Superior temporal gyrus (tissue), 1 donor: ENCODE measurements around the gene CRELD2.

Source experiments
- DNase-seq: peaks from one replicate; pipeline ENCODE4 v3.0.0-alpha.2; 2016; ENCODE audit errors: extremely low spot score

The CRELD2 gene

DNA sequence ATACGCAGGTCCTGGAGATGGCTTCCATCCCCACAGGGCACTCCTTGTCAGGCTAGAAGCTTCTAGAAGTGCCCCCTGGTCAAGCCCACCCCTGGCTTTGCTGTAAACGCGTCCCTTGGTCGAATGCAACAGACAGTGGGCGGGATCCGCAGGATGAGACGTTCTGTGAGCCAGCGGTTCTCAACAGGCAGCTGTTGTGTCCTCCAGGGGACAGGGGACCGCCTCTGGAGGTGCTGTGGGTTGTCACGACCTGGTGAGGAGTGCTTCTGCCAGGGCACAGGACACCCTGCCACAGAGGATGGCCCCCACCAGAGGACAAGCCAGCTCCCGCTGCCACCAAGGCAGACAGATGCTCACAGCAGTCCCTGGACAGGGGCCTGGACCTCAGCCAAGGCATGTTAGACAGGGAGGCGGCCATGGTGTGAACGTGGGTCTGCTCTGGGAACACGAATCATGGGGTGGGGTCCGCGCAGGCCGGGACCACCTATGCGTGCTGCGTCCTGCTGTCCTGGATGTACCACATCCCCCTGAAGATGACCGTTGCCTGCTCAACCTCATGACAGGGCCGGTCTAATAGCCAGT is 11.7 kb downstream of the CRELD2 start:
- no peak for DNase-seq

DNA sequence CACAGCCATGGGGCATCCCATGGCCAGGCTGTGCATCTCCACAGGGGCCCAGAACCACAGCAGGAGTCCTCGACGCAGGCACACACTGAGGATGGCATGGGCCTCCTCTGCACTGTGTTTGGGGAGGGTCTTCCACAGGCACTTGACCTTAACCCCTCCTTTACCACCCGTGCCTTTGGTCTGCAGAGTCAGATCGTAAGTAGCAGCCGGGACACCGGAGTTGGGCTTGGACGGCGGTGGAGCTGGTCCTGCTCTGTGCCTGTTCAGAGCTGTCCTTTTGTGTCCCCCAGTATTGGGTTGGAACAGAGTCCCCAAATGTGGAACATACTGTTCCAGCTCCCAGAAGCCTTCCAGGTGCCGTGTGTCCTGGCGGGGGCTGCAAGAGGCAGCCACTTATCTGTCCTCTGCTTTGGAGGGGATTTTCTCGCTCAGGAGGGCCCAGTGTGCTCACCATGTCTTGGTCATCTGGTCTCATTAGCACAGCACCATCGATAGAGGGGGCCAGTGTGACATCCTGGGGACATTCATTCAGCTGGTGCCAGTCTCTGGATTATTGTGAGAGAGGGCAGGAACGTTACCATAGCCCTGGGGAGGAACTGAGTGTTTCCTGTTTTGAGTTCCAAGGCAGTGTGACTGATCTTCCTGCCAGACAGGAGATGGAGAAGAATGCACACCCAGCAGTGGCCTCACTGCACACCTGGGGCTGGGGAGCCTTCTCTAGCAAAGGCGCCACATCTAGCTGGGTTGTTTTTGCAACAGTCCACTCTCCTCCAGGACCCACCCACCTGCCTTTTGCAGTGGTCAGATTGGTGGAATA is 12.4 kb downstream of the CRELD2 start:
- DNase-seq, result peak; percentile 89

DNA sequence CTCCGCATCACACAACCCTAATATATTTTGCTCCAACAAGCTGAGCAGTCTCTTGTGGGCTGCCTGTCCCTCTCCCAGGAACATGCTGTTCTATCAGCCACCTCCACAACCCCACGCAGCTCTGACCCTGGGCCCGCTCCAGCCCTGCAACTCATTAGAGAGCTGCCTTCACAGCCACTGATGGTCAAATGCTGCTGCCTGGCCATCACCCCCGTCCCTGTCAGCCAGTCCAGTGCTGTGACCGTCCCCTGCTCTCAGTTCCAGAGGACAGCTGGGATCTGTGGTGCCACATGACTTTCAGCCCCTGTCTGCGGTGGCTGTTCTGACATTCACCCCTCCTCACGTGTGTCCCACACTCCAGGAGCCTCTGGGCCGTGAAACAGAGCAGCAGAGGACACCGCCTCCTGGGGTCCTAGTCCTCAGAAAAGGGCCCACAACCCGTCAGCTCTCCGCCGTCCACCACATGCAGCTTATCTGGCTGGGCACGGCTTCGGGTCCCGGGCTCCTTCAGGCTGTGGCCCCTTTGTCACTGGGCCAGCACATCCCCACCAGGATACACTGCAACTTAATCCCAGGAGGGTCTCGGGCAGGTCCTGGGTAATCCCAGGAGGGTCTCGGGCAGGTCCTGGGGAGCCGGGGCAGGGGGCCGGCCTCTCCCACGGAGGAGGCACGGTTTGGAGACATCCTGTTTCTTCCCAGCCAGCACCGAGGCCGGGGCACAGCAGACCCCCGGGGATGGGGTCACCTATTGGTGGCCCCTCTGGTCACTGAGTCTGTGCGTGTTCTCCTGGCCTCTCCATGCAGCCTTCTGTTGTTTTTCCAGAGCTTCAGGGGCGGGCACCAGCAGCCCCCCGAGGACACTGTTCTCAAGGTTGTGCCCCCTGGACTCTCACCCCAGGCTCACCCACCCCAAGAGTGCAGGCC is 15.1 kb downstream of the CRELD2 start:
- peak; percentile 69 for DNase-seq

DNA sequence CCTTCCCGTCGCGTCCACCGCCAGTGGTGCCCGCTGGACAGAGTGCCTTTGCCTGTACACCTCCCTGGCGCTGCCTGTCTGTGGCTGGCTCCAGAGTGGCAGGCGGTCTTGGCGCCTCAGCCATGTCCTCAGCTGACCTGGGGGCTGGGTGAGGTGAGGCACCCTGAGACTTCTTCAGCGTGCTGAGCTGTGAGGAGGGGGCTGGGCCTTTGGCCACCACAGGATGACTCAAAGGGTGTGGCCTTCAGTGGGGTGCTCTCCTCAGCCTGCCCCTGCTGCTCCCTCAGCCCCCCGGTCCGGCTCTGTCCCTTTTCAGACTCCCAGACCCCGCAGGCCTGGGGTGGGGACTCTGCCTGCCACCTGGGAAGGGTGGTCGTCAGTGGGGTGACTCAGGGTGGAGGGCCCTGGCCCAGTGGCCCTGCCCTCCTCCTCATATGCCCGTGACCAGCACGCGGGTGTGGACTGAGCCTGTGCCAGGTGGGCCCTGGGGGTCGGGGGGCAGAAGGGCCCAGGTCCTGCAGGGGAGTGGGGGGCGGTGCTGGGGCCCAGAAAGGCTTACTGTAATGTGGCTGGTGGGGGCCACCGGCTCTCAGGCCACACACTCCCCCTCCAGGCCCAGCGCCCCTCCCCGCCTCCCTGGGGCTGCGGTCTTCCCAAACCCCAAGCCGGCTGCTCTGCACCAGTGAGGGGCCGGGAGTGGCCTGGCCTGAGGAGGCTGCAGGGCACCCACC is 15.9 kb downstream of the CRELD2 start:
- DNase-seq, result peak; percentile 27

DNA sequence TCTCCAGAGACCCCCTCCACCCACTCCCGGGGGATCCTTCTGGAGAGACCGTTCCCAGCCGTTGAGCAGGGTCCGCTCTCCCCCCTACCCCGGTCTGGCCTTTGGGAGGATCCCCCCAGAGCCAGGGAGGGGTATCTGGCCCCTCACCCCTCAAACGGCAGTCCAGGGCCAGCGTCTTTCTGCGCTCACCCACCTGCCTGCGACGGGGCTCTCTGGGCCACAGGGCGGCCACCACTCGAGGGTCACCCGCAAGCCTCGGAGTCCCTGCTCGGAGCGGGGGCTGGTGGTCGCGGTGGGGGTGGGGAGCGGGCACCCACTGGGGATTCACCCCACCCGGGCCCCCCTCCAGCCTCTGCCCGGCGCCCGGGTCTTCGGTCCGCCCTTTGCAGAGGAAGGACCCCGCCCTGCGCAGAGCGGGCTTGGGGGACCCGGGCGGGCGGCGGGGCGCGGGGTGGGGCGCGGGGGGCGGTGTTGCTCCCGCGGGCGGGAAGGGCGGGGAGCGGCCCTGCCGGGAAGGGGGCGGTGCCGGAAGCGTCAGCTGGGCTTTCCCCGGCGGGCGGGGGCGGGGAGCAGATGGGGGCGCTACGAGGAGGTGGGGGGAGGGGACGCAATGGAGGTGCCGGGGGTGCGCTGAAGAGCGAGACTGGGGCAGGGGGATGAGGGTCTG is 16.6 kb downstream of the CRELD2 start:
- no peak for DNase-seq

DNA sequence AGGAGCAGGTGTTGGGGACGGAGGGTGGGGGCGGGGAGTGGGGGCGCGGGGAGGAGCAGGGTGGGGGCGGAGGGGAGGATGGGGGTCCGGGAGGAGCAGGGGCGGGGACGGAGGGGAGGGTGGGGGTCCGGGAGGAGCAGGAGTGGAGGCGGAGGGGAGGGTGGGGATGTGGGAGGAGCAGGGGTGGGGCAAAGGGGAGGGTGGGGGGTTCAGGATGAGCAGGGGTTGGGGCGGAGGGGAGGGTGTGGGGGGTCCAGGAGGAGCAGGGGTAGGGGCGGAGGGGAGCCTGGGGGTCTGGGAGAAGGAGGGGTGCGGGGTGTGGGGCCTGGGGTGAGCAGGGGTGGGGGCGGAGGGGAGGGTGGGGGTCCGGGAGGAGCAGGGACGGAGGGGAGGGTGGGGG is 17.1 kb downstream of the CRELD2 start:
- DNase-seq, result no peak

DNA sequence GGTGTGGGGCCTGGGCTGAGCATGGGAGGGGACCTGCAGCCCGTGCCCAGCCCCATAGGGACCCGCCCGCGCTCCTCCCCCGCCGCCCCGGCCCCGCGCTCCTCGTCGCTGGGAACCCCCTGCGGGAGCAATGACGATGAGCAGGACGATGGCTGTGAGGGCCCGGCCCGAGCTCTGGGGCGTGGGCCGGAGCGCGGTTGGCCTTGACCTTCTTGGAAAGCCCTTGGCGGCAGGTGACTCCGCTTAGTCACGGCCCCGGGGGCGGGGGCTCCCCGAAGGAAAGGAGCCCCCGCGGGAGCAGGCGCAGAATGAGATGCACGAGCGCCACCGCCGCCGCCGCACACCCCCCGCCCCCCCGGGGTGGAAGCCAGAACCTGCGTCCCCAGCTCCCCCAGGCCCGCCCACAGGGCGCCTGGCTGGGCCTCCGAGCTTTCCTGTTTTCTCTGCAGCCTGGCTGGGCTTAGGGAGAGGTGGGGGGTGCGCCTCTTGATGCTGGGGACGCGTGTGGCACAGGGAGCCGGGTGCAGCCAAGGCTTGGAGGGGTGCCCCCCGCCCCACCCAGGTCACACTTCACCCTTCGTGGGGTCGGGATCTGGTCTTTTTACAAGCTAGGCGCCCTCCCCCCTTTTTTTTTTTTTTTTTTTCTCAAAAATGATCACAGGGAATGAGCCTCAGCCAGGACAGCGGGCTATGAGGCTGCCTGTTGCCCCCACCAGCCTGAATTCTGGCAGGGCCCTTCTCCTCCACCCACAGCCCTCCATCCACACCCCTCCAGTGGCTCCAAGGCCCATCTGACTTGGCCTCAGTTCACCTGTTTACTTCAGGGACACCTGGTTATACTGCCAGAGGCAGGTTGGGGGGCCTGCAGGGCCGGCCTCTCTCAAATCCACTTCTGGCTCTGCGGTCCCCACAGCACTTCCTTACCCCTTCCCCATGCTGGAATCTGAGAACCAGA is 17.9 kb downstream of the CRELD2 start:
- peak; percentile 42 for DNase-seq

DNA sequence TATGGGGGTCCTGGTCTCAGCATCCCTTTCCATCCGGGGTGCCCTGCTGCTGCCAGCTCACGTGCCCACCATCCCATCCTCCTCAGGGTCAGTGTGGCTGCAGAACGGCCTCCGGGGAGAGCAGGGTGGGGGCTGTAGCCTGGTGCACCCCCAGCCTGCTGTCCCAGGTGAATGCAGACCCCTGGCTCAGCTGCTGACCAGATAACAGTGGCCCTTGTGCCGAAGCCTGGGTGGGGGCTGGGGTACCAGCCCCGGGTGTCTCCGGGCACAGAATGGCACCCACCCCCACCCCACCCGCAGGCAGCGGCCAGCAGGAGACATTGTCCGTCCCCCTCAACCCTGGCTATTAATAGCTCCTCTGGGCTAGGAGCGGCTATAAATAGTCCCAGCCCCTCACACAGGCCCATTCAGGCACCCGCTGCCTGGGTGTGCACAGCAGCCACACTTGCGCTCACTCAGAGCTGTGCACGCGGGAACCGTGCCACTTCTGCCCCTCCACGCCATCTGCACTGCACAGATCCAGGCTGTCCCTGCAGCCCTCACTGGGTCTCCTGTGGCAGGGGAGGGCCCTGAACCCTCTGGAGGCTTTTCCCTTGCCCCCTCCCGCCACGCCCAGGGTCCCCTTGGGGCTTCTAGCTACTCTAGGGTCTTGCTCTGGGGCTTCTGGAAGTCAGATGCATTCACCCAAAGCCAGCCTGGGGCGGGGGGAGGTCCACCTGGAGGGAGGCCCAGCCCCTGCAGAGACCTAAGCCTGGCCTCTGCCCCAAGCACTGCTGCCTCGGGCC is 18.7 kb downstream of the CRELD2 start:
- DNase-seq, result peak; percentile 80

DNA sequence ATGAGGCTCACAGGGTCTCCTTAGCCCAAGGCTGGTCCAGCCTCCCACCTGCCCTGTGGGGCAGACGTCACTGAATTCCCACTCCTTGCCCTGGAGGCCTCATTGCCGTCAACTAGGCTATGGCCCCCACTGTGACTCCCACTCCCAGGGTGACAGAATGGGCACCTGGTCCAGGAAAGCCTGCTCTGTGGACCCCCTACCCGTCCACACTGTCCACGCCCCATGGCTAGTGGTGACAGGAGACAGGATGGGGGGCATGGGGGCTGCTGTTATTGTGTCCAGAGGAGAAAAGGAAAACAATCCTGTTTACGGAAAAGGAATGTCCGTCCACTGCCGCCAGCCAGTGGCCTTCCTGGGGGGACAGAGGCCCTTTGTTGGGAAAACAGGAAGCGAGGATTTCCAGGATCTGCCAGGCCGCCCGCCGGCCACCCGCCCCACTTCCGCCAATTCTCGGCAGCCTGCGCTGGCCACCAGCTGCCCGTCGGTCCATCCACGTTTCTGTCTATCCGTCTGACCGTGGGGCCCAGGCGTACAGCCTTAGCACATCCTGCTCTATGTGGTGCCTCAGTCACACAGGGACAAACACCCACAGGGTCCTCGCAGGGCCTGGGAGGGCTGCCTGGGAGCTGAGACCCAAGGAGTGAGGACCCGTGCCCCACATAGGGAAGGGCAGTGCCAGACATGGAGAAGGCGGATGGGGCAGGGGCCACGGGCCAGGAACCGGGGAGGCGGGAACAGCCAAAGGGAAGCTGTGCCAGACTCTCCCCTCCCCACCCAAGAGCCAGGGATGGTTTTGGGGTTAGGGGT is 19.5 kb downstream of the CRELD2 start:
- peak; percentile 74 for DNase-seq

DNA sequence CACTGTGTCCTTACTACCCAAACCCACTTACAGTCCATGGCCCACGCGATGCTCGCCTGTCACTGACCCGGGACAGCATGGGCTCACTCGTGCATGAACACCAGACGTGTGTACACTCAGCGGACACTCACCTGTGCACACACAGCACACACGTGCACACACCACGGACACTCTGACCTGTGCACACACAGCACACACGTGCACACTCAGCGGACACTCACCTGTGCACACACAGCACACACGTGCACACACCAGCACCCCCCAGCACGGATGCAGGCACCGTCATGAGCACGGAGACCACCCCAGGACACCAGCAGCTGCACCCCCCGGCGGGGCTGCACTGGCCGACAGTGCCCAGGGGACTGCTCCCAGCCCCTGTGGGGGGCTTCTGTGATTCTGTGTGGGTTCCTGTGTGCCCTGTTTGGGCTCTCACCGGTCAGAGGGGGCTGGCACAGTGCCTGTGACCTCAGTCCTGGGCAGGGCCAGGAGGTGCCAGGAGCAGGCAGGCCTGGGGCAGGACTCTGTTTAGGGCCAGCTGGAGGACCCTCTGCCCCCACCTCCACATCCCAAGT is 20.2 kb downstream of the CRELD2 start:
- no peak for DNase-seq

DNA sequence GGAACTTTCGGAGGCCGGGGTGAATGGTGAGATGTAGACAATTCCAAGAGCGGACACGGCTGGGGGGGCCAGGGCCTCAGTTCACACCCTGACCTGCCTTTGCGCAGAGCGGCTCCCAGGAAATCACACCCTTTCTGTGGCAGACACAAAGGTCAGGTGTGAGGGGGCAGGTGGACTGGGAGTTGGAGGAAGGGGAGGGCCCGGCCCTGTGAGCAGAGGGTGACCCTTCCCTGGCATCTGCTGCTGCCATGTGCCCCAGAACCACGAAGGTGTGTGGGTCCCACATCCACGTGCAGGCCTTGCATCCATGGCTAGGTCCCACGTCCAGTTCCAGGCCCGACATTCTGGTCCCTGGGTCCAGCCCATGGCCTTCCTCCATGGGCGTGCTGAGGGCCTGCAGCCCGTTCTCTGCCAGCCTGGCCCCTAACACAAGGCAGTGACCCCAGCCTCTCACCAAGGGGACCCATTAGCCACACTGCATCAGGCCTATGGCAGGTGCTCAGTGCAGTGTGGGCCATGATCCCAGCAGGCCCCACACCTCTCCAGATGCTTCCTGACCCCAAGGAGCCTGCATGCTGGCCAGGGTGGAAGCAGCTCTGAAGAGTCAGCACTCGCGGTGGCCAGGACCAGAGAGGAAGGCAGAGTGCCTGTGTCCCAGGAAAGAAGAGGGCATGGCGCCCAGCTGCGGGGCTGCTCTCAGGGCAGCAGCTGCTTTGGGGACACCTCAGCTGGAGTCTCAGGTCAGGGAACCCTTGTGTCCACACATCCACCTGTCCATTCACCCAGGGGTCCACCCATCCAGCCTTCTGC is 23.3 kb downstream of the CRELD2 start:
- DNase-seq, result no peak

DNA sequence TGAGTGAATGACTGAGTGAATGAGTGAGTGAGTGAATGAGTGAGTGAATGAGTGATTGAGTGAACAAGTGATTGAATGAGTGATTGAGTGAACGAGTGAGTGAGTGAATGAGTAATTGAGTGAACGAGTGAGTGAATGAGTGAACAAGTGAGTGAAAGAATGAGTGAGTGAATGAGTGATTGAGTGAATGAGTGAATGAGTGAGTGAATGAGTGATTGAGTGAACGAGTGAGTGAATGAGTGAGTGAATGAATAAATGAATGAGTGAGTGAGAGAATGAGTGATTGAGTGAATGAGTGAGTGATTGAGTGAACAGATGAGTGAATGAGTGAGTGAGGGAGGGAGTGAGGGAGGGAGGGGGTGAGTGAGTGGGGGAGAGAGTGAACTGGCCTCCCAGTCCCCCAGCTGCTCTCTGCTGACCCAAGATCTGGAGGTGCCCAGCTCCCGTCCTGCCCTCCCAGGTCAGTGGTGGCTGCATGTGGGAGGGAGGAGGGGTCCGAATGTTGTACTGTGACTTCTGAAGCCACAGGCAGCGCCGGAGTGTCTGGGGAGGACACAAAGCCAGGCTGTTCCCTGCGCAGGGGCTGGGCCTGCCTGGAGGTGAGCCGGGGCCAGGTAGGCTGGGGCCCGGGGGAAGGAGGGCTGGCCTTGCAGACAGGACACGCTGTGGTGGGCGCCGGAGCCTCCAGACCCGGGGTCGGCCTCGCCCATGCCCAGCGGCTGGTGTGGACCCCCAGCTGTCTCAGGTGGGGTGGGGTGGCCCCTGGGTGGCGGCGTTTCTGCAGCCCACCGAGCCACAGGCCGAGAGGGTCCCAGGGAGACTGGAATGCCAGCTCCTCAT is 24.4 kb downstream of the CRELD2 start:
- no peak for DNase-seq

DNA sequence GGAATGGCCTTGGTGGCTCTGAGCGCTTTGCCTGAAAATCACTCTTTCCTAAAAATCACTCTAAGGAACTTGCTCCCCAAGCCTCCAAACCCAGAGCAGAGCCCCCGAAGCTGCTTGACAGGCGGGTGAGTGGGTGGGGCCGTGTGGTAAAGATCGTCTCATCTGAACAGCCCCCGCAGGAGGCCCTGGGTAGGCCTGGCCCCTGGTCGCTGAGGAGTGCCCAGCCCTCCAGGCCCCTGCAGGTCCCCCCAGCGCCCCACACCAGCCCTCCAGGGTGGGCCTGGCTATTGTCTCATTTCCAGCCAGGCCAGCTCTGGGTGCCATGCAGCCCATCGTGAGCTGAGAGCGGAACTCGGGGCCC is 25.0 kb downstream of the CRELD2 start:
- DNase-seq, result no peak

DNA sequence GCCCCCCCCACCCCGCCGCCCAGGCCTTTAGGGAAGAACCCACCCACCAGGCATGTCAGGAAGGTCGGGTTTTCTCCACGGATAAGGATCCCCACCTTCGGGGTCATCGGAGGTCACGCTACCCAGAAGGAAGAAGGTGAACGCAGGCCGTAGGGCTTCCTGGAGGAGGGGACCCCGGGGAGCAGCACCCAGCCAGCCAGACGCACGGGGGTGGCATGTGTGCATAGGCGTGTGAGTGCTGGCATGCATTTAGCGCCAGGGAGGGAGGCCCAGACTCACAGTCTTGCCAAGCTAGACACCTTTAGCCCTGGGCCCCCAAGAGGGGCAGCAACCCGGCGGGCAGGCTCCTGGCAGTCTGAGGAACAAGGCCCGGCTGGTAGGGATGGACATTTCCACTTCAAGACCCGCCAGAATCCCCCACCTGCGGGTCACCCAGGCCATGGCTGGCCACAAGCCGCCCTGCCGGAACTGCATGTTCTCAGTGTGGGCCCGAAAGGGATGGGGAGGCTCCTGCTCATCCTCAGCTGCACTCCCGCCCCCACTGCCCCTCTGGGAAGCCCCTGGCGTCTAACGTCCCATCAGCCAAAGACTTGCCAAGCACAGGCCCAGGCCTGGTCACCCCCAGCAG is 25.5 kb downstream of the CRELD2 start:
- no peak for DNase-seq

DNA sequence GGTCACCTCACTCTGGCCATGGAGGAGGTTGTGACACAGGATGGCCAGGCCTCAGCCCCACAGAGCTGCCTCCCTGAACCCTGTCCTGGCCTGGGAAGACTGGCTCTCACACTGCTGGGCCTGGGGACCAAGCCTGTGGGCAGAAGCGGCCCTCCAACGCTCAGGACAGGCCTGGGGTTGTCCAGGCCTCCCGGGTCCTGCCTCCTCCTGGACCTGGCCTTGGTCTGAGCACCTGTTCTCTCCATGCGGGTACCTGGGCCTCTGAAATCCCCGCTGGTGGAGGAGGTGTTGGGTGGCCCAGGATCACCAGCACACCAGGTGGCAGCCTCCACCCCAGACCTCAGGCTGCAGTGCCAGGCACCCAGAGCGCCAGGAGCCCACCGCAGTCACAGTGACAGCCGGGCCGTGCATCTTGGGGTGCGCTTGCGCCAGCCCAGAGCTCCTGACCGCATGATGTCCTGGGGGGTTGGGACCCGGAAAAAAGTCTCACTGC is 26.0 kb downstream of the CRELD2 start:
- DNase-seq, result no peak
